A172 (cell line): ENCODE results near the gene WDR27. TPM values are rescaled to one million over a fixed set of nuclear protein-coding genes. Genes with fewer than 3 reads are reported as not detected.

Experiments used
- total RNA-seq: library from RNA; depleted of rRNA; stranded (reverse); fragments of >200 nt; shearing (Covaris generic); gene quantifications from 2 replicates; pipeline ENCODE4 v1.2.3, GENCODE V29; 2014; rRNA removed

Gene WDR27
- total RNA-seq, 1 experiment from 2014 or later = 13.6 TPM

Other genes with a start within 250 kb of the WDR27 start
- gene C6orf120, start 97 bp upstream of the WDR27 start, total RNA-seq = 29.5 and 34.2 TPM in 2 replicates
- 19.3 and 25.9 TPM in 2 replicates for gene PHF10, start 22.5 kb upstream of the WDR27 start, total RNA-seq
- gene DYNLT2, start 49.5 kb upstream of the WDR27 start, total RNA-seq = 2.8 and 3.0 TPM in 2 replicates
- gene ERMARD, start 49.6 kb upstream of the WDR27 start, total RNA-seq = 12.5 and 16.6 TPM in 2 replicates